HG02970 (cell line): ENCODE measurements around the gene ZNF407.

Experiments used
- ATAC-seq: cut with Tn5 transposase; IDR thresholded peaks from one replicate; pipeline ENCODE4 v1.9.1; 2021; ENCODE audit warnings: mild to moderate bottlenecking, moderate library complexity, moderate number of reproducible peaks; ENCODE audit not compliant: unreplicated experiment, low FRiP score

ZNF407 gene

GRCh38 chr18:74806073-74806472 is 208.4 kb downstream of the ZNF407 start:
- no peak for ATAC-seq

GRCh38 chr18:74806700-74807416 is 209.2 kb downstream of the ZNF407 start:
- peak; percentile 84 for ATAC-seq

- ATAC-seq = no peak
Measured at GRCh38 chr18:74817576-74817975, 219.9 kb downstream of the ZNF407 start.

GRCh38 chr18:74818516-74819175 is 221.0 kb downstream of the ZNF407 start:
- ATAC-seq = no peak

GRCh38 chr18:74819433-74820059 is 221.9 kb downstream of the ZNF407 start:
- no peak for ATAC-seq

- no peak for ATAC-seq
Measured at GRCh38 chr18:74820160-74820780, 222.6 kb downstream of the ZNF407 start.

GRCh38 chr18:74825460-74825859 is 227.8 kb downstream of the ZNF407 start:
- no peak for ATAC-seq

GRCh38 chr18:74826572-74826971 is 228.9 kb downstream of the ZNF407 start:
- no peak for ATAC-seq

GRCh38 chr18:74828200-74828599 is 230.5 kb downstream of the ZNF407 start:
- ATAC-seq = no peak

GRCh38 chr18:74831571-74832250 is 234.0 kb downstream of the ZNF407 start:
- ATAC-seq = no peak

- no peak for ATAC-seq
Measured at GRCh38 chr18:74832381-74832780, 234.7 kb downstream of the ZNF407 start.

GRCh38 chr18:74832999-74833398 is 235.3 kb downstream of the ZNF407 start:
- ATAC-seq = no peak

GRCh38 chr18:74834424-74835309 is 237.0 kb downstream of the ZNF407 start:
- ATAC-seq = no peak

- ATAC-seq = no peak
Measured at GRCh38 chr18:74836296-74837139, 238.8 kb downstream of the ZNF407 start.

- ATAC-seq = no peak
Measured at GRCh38 chr18:74840492-74841167, 243.0 kb downstream of the ZNF407 start.

- no peak for ATAC-seq
Measured at GRCh38 chr18:74841248-74841647, 243.6 kb downstream of the ZNF407 start.

- no peak for ATAC-seq
Measured at GRCh38 chr18:74849301-74849700, 251.6 kb downstream of the ZNF407 start.

GRCh38 chr18:74856434-74856833 is 258.8 kb downstream of the ZNF407 start:
- ATAC-seq = no peak
